ENCODE data around the gene TSLP. TPM values are rescaled to one million over a fixed set of nuclear protein-coding genes. Genes with fewer than 3 reads are reported as not detected.
A peak's percentile ranks its signal among the peaks of the same experiment; 100 is the strongest.

Gene TSLP
- polyA plus RNA-seq, 1 of the 3 experiments (the other 2 are of a cell fraction) = 1.3 TPM

GRCh38 chr5:111122398-111122797 is 50.9 kb downstream of the TSLP start (continued):
- TF ChIP-seq TAF1 (IDR thresholded peaks at IDR 0.05; ENCODE audit: borderline replicate concordance, low read depth, low read length) (no peak), NRF1 (IDR thresholded peaks at IDR 0.05; ENCODE audit: low read depth, low read length) (no peak), POLR2AphosphoS5 (IDR thresholded peaks at IDR 0.05; ENCODE audit: low read depth, low read length) (no peak), JUND (IDR thresholded peaks at IDR 0.05) (no peak)

- Histone ChIP-seq H3K9me2 (no peaks in the 10 kb centered on the region), H3K27ac (ENCODE audit: low read depth in 2 of 2, low read length in 1 of 2) (no peak overlapping the region), H4K20me1 (ENCODE audit: insufficient read depth) (no peaks in the 10 kb centered on the region), H3K79me2 (ENCODE audit: insufficient read depth) (no peaks in the 10 kb centered on the region), H3K36me3 (replicated peaks in 1 of 2; ENCODE audit: control insufficient read depth in 1 of 2, insufficient read depth in 2 of 2, low read length in 1 of 2) (peaks cover 94 to 95% of the 10 kb centered on the region in 2 experiments), H3K4me3 (ENCODE audit: low read depth in 2 of 2, low read length in 1 of 2) (no peak overlapping the region), H3K9me3 (no peaks in the 10 kb centered on the region; the same call in 1 of the 2 replicates), H3F3A (replicated peaks; ENCODE audit: insufficient read depth) (peaks cover 20% of the 10 kb centered on the region), H3K4me1 (ENCODE audit: control insufficient read depth in 1 of 2, insufficient read depth in 2 of 2, low read depth in 1 of 2, low read length in 1 of 2) (no peaks in the 10 kb centered on the region; a peak in 2 of 4 replicates), H3K9ac (no peak overlapping the region), H2AFZ (ENCODE audit: low read depth) (no peak overlapping the region), H3K27me3 (ENCODE audit: insufficient read depth) (no peaks in the 10 kb centered on the region), H3K4me2 (no peak overlapping the region)
- POLR2A ChIA-PET = no interaction called here
- CTCF ChIA-PET = no interaction called here
- no peak for DNase-seq
- 94% methylated on average over 1 of the region's 1 CpG for WGBS (ENCODE audit: low lambda C conversion rate)
- TF ChIP-seq CTCF (IDR thresholded peaks at IDR 0.05) (no peak), TEAD4 (IDR thresholded peaks at IDR 0.05; ENCODE audit: borderline replicate concordance, insufficient read depth) (no peak), CHD2 (IDR thresholded peaks at IDR 0.05; ENCODE audit: low read length, partially characterized antibody) (no peak), GABPA (IDR thresholded peaks at IDR 0.05; ENCODE audit: low read depth) (no peak), RXRA (IDR thresholded peaks at IDR 0.05; ENCODE audit: borderline replicate concordance, low read depth) (no peak), SIN3A (IDR thresholded peaks at IDR 0.05; ENCODE audit: borderline replicate concordance, low read depth, low read length) (no peak), EZH2phosphoT487 (IDR thresholded peaks at IDR 0.05; ENCODE audit: borderline replicate concordance, low read depth) (no peak), PBX3 (IDR thresholded peaks at IDR 0.05) (no peak)
Observed at GRCh38 chr5:111124793-111125192, 53.3 kb downstream of the TSLP start.

- POLR2A ChIA-PET = no interaction called here
- H3K4me2 ChIP-seq = no peak overlapping the region
- no peak for TF ChIP-seq MXI1 (IDR thresholded peaks at IDR 0.05; ENCODE audit: low read depth, low read length)
- TF ChIP-seq TAF1 (IDR thresholded peaks at IDR 0.05; ENCODE audit: borderline replicate concordance, low read depth, low read length) = no peak
- TF ChIP-seq TCF12 (IDR thresholded peaks at IDR 0.05) = no peak
- TF ChIP-seq REST (IDR thresholded peaks at IDR 0.05; ENCODE audit: low read depth, low read length) = no peak
- TF ChIP-seq RAD21 (IDR thresholded peaks at IDR 0.05; ENCODE audit: low read length) = no peak
- TF ChIP-seq EP300 (IDR thresholded peaks at IDR 0.05; ENCODE audit: borderline replicate concordance in 1 of 2, low read depth in 1 of 2, low read length in 1 of 2) = no peak
- TF ChIP-seq EZH2phosphoT487 (IDR thresholded peaks at IDR 0.05; ENCODE audit: borderline replicate concordance, low read depth) = no peak
- no peak for TF ChIP-seq ELF1 (IDR thresholded peaks at IDR 0.05)
- no peak for TF ChIP-seq GABPA (IDR thresholded peaks at IDR 0.05; ENCODE audit: low read depth)
- no peak for TF ChIP-seq RCOR1 (IDR thresholded peaks at IDR 0.05; ENCODE audit: low read length)
- TF ChIP-seq IRF3 (IDR thresholded peaks at IDR 0.05; ENCODE audit: low read depth, low read length) = no peak
Observed at GRCh38 chr5:111126896-111127295, 55.4 kb downstream of the TSLP start.

More at GRCh38 chr5:111126896-111127295, 55.4 kb downstream of the TSLP start:
- Histone ChIP-seq H3K27ac (ENCODE audit: low read depth in 2 of 2, low read length in 1 of 2) (peak overlapping the region in 1 of 2 experiments; percentile 25; a peak in 1 of 4 replicates), H3K27me3 (ENCODE audit: insufficient read depth) (no peaks in the 10 kb centered on the region), H3K9me2 (no peaks in the 10 kb centered on the region), H3K4me1 (ENCODE audit: control insufficient read depth in 1 of 2, insufficient read depth in 2 of 2, low read depth in 1 of 2, low read length in 1 of 2) (no peaks in the 10 kb centered on the region; a peak in 2 of 4 replicates), H3K9ac (no peak overlapping the region), H3K4me3 (ENCODE audit: low read depth in 2 of 2, low read length in 1 of 2) (no peak overlapping the region), H2AFZ (ENCODE audit: low read depth) (no peak overlapping the region), H3K36me3 (replicated peaks in 1 of 2; ENCODE audit: control insufficient read depth in 1 of 2, insufficient read depth in 2 of 2, low read length in 1 of 2) (peaks cover 73 to 74% of the 10 kb centered on the region in 2 experiments), H3K9me3 (no peaks in the 10 kb centered on the region; the same call in 1 of the 2 replicates), H4K20me1 (ENCODE audit: insufficient read depth) (no peaks in the 10 kb centered on the region), H3K79me2 (ENCODE audit: insufficient read depth) (no peaks in the 10 kb centered on the region), H3F3A (replicated peaks; ENCODE audit: insufficient read depth) (peaks cover 20% of the 10 kb centered on the region)
- WGBS (ENCODE audit: low lambda C conversion rate) = 99% methylated on average over 3 of the region's 3 CpGs
- CTCF ChIA-PET = no interaction called here
- DNase-seq = no peak

Data from SK-N-SH (cell line).